Heart left ventricle (tissue), 13 donors: ENCODE data around the gene KEL.

ENCODE experiments used
- POLR2A ChIP-seq, 2 donors: fragments of 450-650 bp; IDR thresholded peaks; one replicate each; pipeline ENCODE4 v1.6.1; 2017; ENCODE audit warnings: antibody characterized with exemption in 2 of 2, mild to moderate bottlenecking in 2 of 2, moderate library complexity in 2 of 2
- TF ChIP-seq, protein P1 (sequence below), 12 donors: fragments of 200-600 bp; sonication (generic) in 4 of 12; IDR thresholded peaks; one replicate each; pipeline versions ENCODE4 v1.5.0 to v1.8.0; 2018 to 2022; ENCODE audit warnings: antibody characterized with exemption in 12 of 12, mild to moderate bottlenecking in 5 of 12
- donor health status: ischemic (EF 13 %, LVEDD 7.1; RV severe dilation, severe dysfunction).
- donor health status: DM: no; HTN: yes; CAD: no.
- donor health status: DM: no; HTN: no; CAD: no.
- donor health status: ischemic (EF 25% LVEDD 6.9; RV normal size, moderate dysfunction).
- donor health status: ischemic (EF 25% LVEDD 5.7; RV mildly dilated, moderate dysfunction).
- donor health status: ischemic (EF 35%, LVEDD 5.7; RV mildly dilated, moderate dysfunction).
- donor health status: nonischemic (EF 11% LVEDD 7.7; RV severe dilation, severe dysfunction).
- donor health status: DM: yes; HTN: yes; CAD: no.
- donor health status: PGD.
- donor health status: ischemic (EF 29% LVEDD 5.4; RV normal size, mild dysfunction).
- donor health status: nonischemic (EF 23%, LVEDD 6.1; RV moderate dilation, normal function).

DNA sequence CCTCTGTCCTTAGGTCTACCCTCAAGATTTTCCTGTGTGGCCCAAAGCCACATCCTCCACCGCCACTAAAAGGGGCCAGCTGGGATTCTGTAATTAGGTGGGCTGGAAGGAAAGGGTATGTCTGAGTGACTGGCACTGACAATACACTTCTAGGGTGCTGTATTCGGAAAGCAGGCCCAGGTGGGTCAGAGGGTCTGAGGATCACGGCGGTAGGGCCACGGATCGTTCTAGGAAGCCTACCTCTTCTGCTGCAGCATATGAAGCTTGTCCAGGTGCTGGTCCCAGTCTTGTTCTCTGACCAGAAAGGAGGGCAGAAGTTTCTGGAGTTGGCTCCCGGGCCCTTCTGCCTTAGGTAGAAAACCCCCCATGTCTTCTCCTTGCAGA, 29.1 kb downstream of the KEL start:
- TF ChIP-seq, protein P1, sequence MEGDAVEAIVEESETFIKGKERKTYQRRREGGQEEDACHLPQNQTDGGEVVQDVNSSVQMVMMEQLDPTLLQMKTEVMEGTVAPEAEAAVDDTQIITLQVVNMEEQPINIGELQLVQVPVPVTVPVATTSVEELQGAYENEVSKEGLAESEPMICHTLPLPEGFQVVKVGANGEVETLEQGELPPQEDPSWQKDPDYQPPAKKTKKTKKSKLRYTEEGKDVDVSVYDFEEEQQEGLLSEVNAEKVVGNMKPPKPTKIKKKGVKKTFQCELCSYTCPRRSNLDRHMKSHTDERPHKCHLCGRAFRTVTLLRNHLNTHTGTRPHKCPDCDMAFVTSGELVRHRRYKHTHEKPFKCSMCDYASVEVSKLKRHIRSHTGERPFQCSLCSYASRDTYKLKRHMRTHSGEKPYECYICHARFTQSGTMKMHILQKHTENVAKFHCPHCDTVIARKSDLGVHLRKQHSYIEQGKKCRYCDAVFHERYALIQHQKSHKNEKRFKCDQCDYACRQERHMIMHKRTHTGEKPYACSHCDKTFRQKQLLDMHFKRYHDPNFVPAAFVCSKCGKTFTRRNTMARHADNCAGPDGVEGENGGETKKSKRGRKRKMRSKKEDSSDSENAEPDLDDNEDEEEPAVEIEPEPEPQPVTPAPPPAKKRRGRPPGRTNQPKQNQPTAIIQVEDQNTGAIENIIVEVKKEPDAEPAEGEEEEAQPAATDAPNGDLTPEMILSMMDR (IDR thresholded peaks at IDR 0.05): no peak
- no peak for TF ChIP-seq POLR2A (IDR thresholded peaks at IDR 0.05)
